GM23248 (cell line): Measurements from ENCODE around the gene WNT16.

ENCODE experiments used
- EZH2 ChIP-seq: fragments of 200-600 bp; sonication (generic); IDR thresholded peaks from 2 replicates; pipeline ENCODE4 v1.6.1; 2018; ENCODE audit warnings: antibody characterized with exemption, mild to moderate bottlenecking; ENCODE audit not compliant: insufficient read depth, poor library complexity, severe bottlenecking
- EZH2phosphoT487 ChIP-seq: fragments of 200-600 bp; sonication (generic); IDR thresholded peaks from 2 replicates; pipeline ENCODE4 v1.6.1; 2018; ENCODE audit warnings: antibody characterized with exemption, moderate library complexity, mild to moderate bottlenecking, low read depth; ENCODE audit not compliant: insufficient read depth

- TF ChIP-seq EZH2phosphoT487: no peak
- no peak for TF ChIP-seq EZH2
Observed at GRCh38 chr7:121279822-121280221, 49.0 kb upstream of the WNT16 start.
